ENCODE data around the gene CHRM4. TPM values are rescaled to one million over a fixed set of nuclear protein-coding genes. Genes with fewer than 3 reads are reported as not detected.

CHRM4 gene
- total and polyA plus RNA-seq, 2 of the 13 experiments (the other 11 are each of a cell fraction or from before 2014, with no cell fraction given), result 0.13 to 0.21 TPM

- TF ChIP-seq ZSCAN12 (CRISPR knock-in tag; IDR thresholded peaks at IDR 0.05), result peak; percentile 99
- peak; percentile 97 for TF ChIP-seq PREB (CRISPR knock-in tag; IDR thresholded peaks at IDR 0.05)
- peak; percentile 58; the same call in 1 of the 2 replicates for TF ChIP-seq DRAP1 (CRISPR knock-in tag; IDR thresholded peaks at IDR 0.05)
- TF ChIP-seq ZNF644 (CRISPR knock-in tag; IDR thresholded peaks at IDR 0.05; ENCODE audit: low read depth), result peak; percentile 80; the same call in 1 of the 2 replicates
- TF ChIP-seq SNAPC5 (CRISPR knock-in tag; IDR thresholded peaks at IDR 0.05; ENCODE audit: borderline replicate concordance), result 0 out of 2 replicates have a peak, but pooled peaks have one; percentile 53
- no peak for TF ChIP-seq PLSCR1 (CRISPR knock-in tag; IDR thresholded peaks at IDR 0.05; ENCODE audit: borderline replicate concordance)
- no peak for TF ChIP-seq HNRNPH1 (optimal IDR thresholded peaks at IDR 0.05; ENCODE audit: low read depth, low read length)
- TF ChIP-seq MAFK (conservative IDR thresholded peaks at IDR 0.05 in 1 of 2, IDR thresholded peaks at IDR 0.05 in 1 of 2; ENCODE audit: low read length in 2 of 2), result no peak
- no peak for TF ChIP-seq SUZ12 (IDR thresholded peaks at IDR 0.05; ENCODE audit: low read depth, low read length)
- peak; percentile 85; the same call in 1 of the 2 replicates for TF ChIP-seq GFI1 (CRISPR knock-in tag; IDR thresholded peaks at IDR 0.05; ENCODE audit: borderline replicate concordance)
- TF ChIP-seq ZBTB43 (CRISPR knock-in tag; conservative IDR thresholded peaks at IDR 0.05), result peak; percentile 96
- peak; percentile 85; the same call in 1 of the 2 replicates for TF ChIP-seq NCOA1 (CRISPR knock-in tag; IDR thresholded peaks at IDR 0.05)
- TF ChIP-seq FOXP4 (CRISPR knock-in tag; IDR thresholded peaks at IDR 0.05), result peak; percentile 81
- peak; percentile 99 for TF ChIP-seq ZNF232 (CRISPR knock-in tag; IDR thresholded peaks at IDR 0.05; ENCODE audit: borderline replicate concordance)
- TF ChIP-seq TAF1 (CRISPR knock-in tag; IDR thresholded peaks at IDR 0.05), result peak; percentile 45; the same call in 1 of the 2 replicates
- TF ChIP-seq PHF21A (CRISPR knock-in tag; IDR thresholded peaks at IDR 0.05), result no peak; the same call in 1 of the 2 replicates
- TF ChIP-seq FLYWCH1 (CRISPR knock-in tag; IDR thresholded peaks at IDR 0.05), result peak; percentile 97
- TF ChIP-seq HNF1B (CRISPR knock-in tag; IDR thresholded peaks at IDR 0.05), result peak; percentile 50; the same call in 1 of the 2 replicates
Measured at GRCh38 chr11:46392421-46393230, 1.1 kb upstream of the CHRM4 start (continued).
